Esophagus muscularis mucosa (tissue), 4 donors: ENCODE measurements around the gene GON7. TPM values are rescaled to one million over a fixed set of nuclear protein-coding genes. Genes with fewer than 3 reads are reported as not detected.
"Not testable (repeated sequence)": the region's sequence is repeated elsewhere in the genome, so short reads cannot be mapped to it uniquely, and the experiment has no call there.

Experiments
- DNase-seq: peaks from one replicate; pipeline ENCODE4 v3.0.0-alpha.2; 2017; ENCODE audit errors: extremely low spot score
- H3K27ac ChIP-seq, 4 donors: fragments of 200-600 bp; sonication (generic); replicated peaks in 1 of 4; 1 replicate in 3 of 4; 2 replicates in 1 of 4; pipeline ENCODE4 v1.5.1; 2016 to 2019; ENCODE audit warnings: mild to moderate bottlenecking in 1 of 4
- H3K27me3 ChIP-seq, 4 donors: fragments of 200-600 bp; sonication (generic); one replicate each; pipeline versions ENCODE4 v1.5.1 to v1.6.0; 2016 to 2019
- H3K36me3 ChIP-seq, 4 donors: fragments of 200-600 bp; sonication (generic); one replicate each; pipeline ENCODE4 v1.5.1; 2016 to 2019
- H3K4me1 ChIP-seq, 4 donors: fragments of 200-600 bp; sonication (generic); one replicate each; pipeline ENCODE4 v1.5.1; 2016 to 2019
- H3K4me3 ChIP-seq, 4 donors: fragments of 200-600 bp; sonication (generic); 1 replicate in 2 of 4; 2 replicates in 2 of 4; pipeline ENCODE4 v1.5.1; 2016 to 2019; ENCODE audit warnings: mild to moderate bottlenecking in 4 of 4, moderate library complexity in 1 of 4
- H3K9me3 ChIP-seq, 4 donors: fragments of 200-600 bp; sonication (generic); 1 replicate in 3 of 4; 2 replicates in 1 of 4; pipeline ENCODE4 v1.5.1; 2016 to 2019
- EP300 ChIP-seq: sonication (generic); formaldehyde crosslinking; IDR thresholded peaks from one replicate; pipeline ENCODE4 v1.6.1; 2017; ENCODE audit warnings: antibody characterized with exemption
- POLR2A ChIP-seq: fragments of 450-650 bp; IDR thresholded peaks from one replicate; pipeline ENCODE4 v1.6.1; 2017; ENCODE audit warnings: antibody characterized with exemption, moderate library complexity, mild to moderate bottlenecking, low read depth
- POLR2AphosphoS5 ChIP-seq, 2 donors: sonication (generic); formaldehyde crosslinking; IDR thresholded peaks; one replicate each; pipeline ENCODE4 v1.6.1; 2017; ENCODE audit warnings: antibody characterized with exemption in 2 of 2
- WGBS: methylation state at CpG from one replicate; pipeline ENCODE4 v1.1.5; 2018; 5-methylcytosine and 5-hydroxymethylcytosine counted together
- intact Hi-C: fragments of 100-400 bp; cut with DNase I; formaldehyde crosslinking; loops from one replicate; pipeline ENCODE4 v1.15.1; 2023
- total RNA-seq, 4 donors: library from RNA; depleted of rRNA; stranded (reverse); fragments of >200 nt; gene quantifications; one replicate each; pipeline versions ENCODE4 v1.1.0 to v1.2.1, GENCODE V29; 2016
- TF ChIP-seq, protein P1 (sequence below), 3 experiments: fragments of 200-600 bp in 2 of 3; fragments of 450-650 bp in 1 of 3; sonication (generic) in 2 of 3; IDR thresholded peaks; one replicate each; pipeline ENCODE4 v1.5.1; 2017 to 2019; ENCODE audit warnings: antibody characterized with exemption in 3 of 3, mild to moderate bottlenecking in 2 of 3, moderate library complexity in 1 of 3

GON7 gene
- total RNA-seq, 4 donors from 2014 or later = 6.1 to 14.5 (median 11.6) TPM

DNA sequence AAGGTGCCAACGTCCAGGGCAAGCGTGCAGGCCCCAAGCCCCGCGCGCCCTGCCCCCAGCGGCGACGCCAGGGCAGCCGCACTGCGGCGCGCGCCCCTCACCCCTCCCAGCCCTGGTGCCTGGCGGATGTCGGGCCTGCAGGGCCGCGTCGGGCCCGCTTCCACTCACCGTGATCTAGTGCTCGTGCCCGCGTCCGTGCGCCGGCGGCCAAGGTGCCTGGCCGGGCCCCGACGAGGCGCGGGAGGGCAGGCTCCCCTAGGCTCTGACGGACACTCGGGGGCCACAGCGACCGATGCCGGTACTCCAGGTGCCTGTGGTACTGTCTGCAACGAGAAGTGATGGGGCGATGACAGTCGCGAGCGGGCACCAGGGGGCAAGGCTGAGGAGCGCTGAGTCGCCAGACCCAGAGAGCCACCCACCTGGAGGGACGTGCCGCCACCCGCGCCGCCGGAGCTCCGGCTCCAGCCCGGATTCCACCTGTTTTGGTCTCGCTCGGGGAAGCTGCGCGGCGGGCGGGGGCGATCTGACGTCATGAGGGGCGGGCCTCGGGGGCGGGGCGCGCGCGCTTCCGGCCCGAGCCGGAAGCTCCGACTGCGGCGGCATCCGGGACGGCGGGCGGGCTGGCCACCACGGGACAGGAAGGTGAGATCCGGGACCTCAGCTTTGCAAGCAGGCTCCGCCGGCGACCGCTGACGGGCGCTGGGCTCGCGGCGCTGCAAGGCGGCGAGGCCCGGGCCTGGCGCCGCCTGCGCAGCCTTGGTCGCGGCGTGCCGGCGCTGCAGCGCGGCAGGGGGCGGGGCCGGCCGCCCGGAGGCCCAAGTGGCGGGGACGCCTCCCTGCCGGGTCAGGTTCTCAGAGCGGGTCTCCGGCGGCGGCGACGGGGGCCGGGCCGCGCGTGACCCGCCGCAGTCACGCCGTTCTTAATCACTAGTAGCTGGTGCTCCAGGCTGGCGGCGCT is 22.2 kb downstream of the GON7 start, which contains the start of the genes LYSET and MOAP1:
TSS of gene LYSET (plus strand) at position 927 of the 958 bp plus-strand sequence. CDS start 89 bp downstream, outside the sequence.
TSS of gene MOAP1 (minus strand) at position 507 of the 958 bp plus-strand sequence. CDS start 655 bp downstream, outside the sequence.
- Histone ChIP-seq H3K4me3 (peak within 1 kb of the TSS; percentile 75 to 96 (median 86)), H3K27me3 (no peaks in the 10 kb centered on the region), H3K9me3 (no peaks in the 10 kb centered on the region), H3K36me3 (peaks cover 0 to 41% (median 28%) of the 10 kb centered on the region in 4 donors), H3K27ac (peak within 1 kb of the TSS; percentile 93 to 98 (median 96)), H3K4me1 (peaks cover 21 to 36% (median 33%) of the 10 kb centered on the region in 4 donors)
- intact Hi-C loops = no loop called here
- TF ChIP-seq POLR2A (peak; percentile 65), POLR2AphosphoS5 (IDR thresholded peaks at IDR 0.05) (peak; percentile 87 to 94), EP300 (no peak)
- TF ChIP-seq, protein P1, sequence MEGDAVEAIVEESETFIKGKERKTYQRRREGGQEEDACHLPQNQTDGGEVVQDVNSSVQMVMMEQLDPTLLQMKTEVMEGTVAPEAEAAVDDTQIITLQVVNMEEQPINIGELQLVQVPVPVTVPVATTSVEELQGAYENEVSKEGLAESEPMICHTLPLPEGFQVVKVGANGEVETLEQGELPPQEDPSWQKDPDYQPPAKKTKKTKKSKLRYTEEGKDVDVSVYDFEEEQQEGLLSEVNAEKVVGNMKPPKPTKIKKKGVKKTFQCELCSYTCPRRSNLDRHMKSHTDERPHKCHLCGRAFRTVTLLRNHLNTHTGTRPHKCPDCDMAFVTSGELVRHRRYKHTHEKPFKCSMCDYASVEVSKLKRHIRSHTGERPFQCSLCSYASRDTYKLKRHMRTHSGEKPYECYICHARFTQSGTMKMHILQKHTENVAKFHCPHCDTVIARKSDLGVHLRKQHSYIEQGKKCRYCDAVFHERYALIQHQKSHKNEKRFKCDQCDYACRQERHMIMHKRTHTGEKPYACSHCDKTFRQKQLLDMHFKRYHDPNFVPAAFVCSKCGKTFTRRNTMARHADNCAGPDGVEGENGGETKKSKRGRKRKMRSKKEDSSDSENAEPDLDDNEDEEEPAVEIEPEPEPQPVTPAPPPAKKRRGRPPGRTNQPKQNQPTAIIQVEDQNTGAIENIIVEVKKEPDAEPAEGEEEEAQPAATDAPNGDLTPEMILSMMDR (IDR thresholded peaks at IDR 0.05) = peak in 1 of 3 experiments; percentile 43
- peak; percentile 97 for DNase-seq
- no CpG with 5 or more reads among the region's 124 CpGs for WGBS

DNA sequence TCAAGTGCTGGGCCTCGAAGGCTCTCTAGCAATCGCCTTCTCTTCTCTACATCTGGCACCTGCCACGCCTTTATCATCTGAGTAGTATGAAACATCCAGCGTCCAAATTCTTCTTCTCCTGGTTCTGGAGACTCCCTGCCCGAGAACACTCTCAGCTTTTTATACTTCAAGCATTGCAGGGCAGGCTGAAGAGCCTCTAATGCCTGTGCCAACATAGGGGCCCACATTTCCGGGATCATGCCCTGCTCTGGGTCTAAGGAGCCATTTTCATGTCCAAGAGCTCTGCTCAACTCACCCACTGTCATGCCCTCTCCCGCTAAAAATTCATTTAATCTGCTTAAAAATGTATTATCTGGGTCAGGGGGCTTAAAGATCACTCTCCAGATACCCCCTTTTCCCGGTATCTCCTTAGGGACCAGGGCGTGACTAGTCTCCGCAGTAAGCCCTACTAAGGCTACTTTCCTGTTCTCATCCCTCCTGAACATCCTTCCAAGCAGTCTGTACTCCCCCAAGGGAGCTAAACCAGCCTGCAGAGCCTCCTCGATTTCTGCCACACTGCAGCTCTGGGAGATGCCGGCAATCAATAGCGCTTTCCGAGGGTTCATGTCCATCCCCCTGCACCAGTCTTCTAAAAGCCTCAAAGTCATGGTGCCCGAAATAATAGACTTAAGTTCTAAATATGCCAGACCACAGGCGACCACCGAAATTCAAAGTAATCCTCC is 23.1 kb downstream of the GON7 start:
- Histone ChIP-seq H3K27ac (peak overlapping the region; percentile 93 to 98 (median 96)), H3K4me3 (peak overlapping the region; percentile 75 to 96 (median 86)), H3K36me3 (peaks cover 0 to 38% (median 26%) of the 10 kb centered on the region in 4 donors), H3K9me3 (no peaks in the 10 kb centered on the region), H3K27me3 (no peaks in the 10 kb centered on the region), H3K4me1 (peaks cover 21 to 36% (median 33%) of the 10 kb centered on the region in 4 donors)
- intact Hi-C loops = no loop called here
- TF ChIP-seq POLR2AphosphoS5 (IDR thresholded peaks at IDR 0.05) = no peak
- no peak for TF ChIP-seq POLR2A
- TF ChIP-seq EP300 = no peak
- TF ChIP-seq, protein P1 (IDR thresholded peaks at IDR 0.05) = no peak
- 45% methylated on average over 17 of the region's 17 CpGs for WGBS
- no peak for DNase-seq

DNA sequence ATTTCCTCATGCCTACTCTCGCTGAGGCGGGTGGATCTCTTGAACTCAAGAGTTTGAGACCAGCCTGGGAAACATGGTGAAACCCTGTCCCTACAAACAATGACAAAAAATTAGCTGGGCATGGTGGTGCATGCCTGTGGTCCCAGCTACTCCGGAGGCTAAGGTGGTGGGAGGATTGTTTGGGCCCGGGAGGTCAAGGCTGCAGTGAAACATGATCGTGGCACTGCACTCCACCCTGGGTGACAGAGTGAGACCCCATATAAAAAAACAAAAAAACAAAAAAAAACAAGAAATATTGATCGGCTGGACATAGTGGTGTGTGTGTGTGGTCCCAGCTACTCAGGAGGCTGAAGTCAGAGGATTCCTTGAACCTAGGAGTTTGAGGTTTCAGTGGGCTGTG is 31.4 kb downstream of the GON7 start:
- no peaks in the 10 kb centered on the region for H3K27me3 ChIP-seq
- no peak overlapping the region for H3K4me3 ChIP-seq
- no peaks in the 10 kb centered on the region for H3K9me3 ChIP-seq
- WGBS = 80% methylated on average over 6 of the region's 6 CpGs
- TF ChIP-seq POLR2AphosphoS5 (IDR thresholded peaks at IDR 0.05) (no peak), POLR2A (no peak), EP300 (no peak)
- TF ChIP-seq, protein P1 (IDR thresholded peaks at IDR 0.05) = no peak
- DNase-seq = no peak
- no peak overlapping the region for H3K27ac ChIP-seq
- H3K4me1 ChIP-seq = no peaks in the 10 kb centered on the region
- intact Hi-C loops = no loop called here
- H3K36me3 ChIP-seq = no peaks in the 10 kb centered on the region

DNA sequence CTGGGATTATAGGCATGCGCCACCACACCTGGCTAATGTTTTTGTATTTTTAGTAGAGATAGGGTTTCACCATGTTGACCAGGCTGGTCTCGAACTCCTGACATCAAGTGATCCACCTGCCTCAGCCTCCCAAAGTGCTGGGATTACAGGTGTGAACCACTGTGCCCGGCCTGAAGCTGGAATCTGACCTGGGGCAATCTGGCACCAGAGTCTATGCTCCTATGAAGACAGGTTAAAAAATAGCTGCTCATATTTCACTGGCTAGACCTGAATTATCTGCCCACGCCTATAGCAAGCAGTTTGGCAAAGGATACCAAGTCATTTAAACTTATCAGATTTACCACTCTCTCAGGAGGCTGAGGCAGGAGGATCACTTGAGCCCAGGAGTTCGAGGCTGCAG is 32.1 kb downstream of the GON7 start:
- DNase-seq, intact Hi-C loops, H3K27me3 ChIP-seq, H3K4me1 ChIP-seq, H3K27ac ChIP-seq, H3K9me3 ChIP-seq, H3K36me3 ChIP-seq, H3K4me3 ChIP-seq: not testable (repeated sequence)
- WGBS = 78% methylated on average over 4 of the region's 5 CpGs

DNA sequence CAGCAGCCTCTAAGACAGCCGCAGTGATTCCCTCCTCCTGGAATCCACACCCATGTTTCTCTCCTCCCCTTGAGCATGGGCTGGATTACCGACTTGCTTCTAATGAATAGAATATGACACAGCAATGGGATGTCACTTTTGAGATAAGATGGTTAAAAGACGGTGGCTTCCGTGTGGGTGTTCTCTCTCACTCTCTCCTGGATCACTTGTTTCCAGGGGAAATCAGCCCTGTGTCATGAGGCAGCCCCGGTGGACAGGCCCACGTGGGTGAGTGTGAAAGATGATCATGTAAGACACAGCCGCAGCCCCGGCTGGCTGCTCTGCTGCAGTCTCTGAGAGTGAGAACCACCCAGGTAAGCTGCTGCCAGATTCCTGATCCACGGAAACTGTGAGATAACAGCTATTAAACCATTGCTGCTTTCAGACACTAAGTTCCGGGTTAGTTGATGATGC is 32.9 kb downstream of the GON7 start:
- H3K4me1 ChIP-seq = no peaks in the 10 kb centered on the region
- H3K4me3 ChIP-seq = no peak overlapping the region
- no peaks in the 10 kb centered on the region for H3K9me3 ChIP-seq
- no peaks in the 10 kb centered on the region for H3K36me3 ChIP-seq
- 28% methylated on average over 7 of the region's 10 CpGs for WGBS
- no peaks in the 10 kb centered on the region for H3K27me3 ChIP-seq
- TF ChIP-seq POLR2A (no peak), POLR2AphosphoS5 (IDR thresholded peaks at IDR 0.05) (no peak), EP300 (no peak)
- TF ChIP-seq, protein P1 (IDR thresholded peaks at IDR 0.05) = no peak
- intact Hi-C loops = no loop called here
- no peak overlapping the region for H3K27ac ChIP-seq
- no peak for DNase-seq
